GM21786 (cell line): ENCODE measurements around the gene DNAJC24.

Source experiments
- ATAC-seq: cut with Tn5 transposase; IDR thresholded peaks from one replicate; pipeline ENCODE4 v1.9.1; 2021; ENCODE audit not compliant: unreplicated experiment

Gene DNAJC24

DNA sequence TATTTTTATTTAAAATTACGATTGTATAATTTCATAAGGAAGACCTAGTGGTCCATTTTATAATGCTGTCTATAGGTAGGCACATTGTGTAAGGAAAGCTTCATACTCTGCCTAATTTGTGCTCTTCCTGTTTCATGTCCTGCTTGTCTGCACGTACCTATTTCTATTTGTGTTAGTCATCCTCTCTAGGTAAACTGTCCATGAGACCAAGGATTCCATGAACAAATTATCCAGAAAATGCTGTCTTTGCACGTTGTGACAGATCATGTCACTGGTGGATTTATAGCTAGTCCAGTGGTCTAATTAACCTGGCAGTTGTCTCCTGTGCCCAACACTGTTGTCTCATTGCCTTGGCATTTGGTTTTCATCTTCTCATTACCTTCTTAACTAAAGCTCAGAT, 44.7 kb downstream of the DNAJC24 start:
- ATAC-seq = no peak

DNA sequence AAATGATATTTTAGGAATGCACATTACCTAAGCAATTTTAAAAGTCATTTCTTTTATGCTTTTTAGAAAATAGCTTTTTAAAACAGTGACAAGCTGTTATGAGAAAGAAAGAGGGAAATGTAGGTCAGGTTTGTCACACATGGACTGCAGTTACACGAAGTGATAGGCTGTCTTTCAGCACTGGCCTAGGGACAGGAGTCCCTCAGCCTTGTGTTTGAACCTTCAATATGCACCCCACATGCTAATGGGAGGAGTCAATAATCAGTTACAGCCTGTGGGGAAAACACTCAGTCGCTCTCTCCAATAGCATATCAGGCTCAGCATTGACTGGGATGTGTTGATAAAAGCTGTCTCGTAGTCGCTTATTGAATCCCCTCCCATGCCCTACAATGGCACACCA, 45.8 kb downstream of the DNAJC24 start:
- ATAC-seq = no peak

DNA sequence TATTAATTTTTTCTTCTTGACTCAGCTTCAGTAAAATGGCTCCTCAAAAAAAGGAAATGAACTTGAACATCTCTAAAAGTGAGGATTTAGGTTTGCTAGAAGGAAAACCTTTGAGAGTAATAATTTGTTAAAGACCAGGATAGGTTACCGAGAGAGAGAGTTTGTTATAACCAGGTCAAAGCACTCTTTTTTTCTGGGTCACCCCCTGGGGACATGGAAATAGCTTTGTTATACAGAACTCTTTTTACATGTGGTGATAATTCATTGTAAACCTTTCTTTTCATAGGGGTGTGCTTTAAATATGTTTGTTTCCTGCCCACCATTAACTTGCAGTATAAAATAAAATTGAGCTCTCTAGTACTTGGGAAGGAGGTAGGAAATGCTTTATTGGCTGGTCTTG, 47.7 kb downstream of the DNAJC24 start:
- no peak for ATAC-seq

DNA sequence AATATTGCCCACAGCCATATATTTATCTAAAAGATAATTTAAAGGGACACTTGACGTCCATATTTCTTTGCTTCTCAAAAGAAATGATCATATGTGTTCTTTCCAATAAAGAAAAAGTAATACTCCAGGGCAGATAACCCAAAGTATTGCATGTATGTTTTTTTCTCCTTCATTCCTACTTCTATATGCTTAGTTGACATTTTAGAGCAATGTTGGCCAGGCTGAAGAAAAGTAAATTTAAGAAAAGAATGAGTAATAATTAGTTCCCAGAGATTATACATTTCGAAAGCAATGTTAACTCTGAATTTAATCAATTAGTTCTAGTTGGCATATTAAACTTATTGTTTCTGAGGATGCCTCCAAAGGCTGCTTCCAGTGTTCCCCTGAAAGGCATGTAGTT, 48.2 kb downstream of the DNAJC24 start:
- no peak for ATAC-seq

- no peak for ATAC-seq
Observed at GRCh38 chr11:31419138-31419537, 49.5 kb downstream of the DNAJC24 start.

- no peak for ATAC-seq
Observed at GRCh38 chr11:31419669-31420068, 50.0 kb downstream of the DNAJC24 start.

- no peak for ATAC-seq
Observed at GRCh38 chr11:31421820-31422219, 52.2 kb downstream of the DNAJC24 start.

DNA sequence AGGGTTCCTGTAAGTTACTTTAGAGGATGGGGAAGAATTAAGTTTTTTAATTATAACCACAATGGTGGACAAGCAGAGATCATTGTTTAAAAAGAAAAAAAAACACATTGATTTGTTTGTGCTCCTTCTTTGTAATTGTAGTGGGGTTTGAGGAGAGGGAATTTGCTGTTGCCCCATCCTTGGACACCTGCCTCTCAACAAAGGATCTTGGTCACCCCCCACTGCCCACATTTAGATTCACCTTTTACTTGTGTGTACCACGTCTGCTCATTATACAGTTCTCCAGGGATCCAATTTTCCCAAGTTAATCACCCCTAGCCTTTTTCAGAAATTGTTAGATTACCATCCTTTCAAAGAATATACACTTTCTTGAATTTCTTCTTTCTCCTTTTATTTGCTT, 53.0 kb downstream of the DNAJC24 start:
- no peak for ATAC-seq

DNA sequence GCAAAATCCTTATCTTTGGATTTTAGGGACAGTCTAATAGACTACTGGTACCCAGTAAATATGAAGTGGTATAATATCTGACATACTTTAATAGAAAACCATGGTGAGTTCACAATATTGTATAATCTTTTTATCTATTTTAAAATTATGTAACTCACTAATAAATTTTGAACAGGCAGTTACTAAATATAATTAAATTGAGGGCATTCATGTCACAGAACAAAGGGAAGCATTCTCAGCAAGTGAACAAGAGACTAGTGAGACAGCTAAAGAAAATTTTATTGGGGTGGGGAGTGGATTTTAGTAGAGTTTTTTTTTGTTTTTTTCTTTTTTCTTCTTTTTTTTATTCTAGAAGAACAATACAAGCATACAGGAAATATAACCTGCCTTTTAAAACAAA, 55.0 kb downstream of the DNAJC24 start:
- ATAC-seq = no peak

DNA sequence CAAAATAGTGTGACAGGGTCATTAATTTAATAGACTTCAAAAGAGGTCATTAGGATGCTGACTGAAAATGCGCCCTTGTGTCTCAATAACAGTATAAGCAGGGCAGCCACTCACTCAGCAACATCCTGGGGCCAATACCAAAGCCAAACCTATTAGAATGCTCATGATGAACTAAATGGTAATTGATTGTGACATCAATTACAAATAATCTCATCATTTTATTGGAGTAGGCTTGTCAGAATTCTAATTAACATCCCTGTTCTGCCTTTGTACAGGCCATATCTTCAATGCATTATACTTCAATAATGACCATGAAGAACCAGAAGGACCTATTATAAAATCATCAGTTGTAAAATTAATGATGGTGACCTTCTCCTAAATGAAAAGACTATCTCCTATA, 64.2 kb downstream of the DNAJC24 start:
- ATAC-seq = no peak

DNA sequence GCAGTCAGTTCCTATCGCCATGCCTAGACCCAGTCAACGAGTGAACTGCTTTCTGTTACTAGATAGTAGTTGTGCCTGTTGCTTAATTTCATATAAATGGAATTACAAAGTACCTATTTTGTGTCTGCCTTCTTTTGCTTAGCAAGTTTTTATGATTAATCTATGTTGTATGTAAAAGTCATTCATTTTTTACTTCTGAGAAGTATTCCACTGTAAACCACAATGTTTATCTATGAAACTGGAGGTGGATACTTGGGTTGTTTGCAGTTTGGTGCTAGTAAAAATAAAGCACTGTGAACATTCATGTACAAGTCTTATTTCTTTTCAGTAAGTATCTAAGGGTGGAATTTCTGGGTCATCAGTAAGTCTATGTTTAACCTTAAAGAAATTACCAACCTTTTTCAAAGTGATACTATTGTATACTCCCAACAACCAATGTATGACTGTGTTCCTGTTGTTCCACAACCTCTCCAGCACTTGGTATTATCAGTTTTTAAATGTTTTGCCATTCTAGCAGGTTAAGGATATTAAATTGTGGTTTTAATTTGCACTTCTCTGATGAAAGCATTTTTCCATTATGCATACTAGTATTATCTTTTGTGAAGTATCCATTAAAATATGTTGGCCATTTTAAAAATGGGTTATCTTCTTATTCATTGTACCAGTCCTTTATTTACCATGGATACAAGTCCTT, 68.2 kb downstream of the DNAJC24 start:
- no peak for ATAC-seq

GRCh38 chr11:31441296-31441695, 71.6 kb downstream of the DNAJC24 start:
- ATAC-seq = no peak

DNA sequence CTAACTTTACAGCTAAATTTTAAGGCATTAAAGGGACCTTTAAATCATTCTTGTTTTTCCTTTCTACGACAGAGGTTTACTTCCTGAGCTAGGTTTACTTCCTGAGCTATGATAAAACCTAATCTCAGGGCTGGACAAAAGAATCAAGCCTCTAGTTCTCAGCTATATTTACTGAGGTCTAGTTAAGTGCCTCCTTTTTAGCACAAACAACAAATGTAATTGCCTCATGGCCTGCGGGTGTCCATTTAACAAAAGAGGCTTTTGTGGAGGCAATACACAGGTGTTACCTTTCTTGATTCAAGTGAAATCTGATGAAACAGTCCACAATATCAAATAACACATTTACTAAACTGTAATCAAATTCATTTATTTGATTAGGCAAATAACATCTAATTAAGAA, 72.4 kb downstream of the DNAJC24 start:
- no peak for ATAC-seq

DNA sequence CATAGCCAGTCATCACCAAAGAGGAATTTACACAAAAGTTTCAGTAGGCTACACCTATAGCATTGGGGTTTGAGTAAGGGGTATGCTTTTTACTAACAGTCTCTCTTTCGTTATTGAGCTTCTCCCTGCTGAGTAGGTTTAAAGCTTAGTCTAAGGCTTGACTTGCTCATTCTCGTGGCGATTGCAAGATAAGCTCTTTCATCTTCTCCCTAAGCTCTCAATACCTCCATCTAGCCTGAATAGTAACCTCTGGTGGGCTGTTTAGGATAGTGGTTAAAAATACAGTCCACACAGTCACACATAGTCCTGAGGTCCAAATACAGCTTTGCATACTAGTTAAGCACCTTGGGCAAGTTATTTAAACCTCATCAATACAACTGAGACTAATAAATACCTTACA, 74.1 kb downstream of the DNAJC24 start:
- no peak for ATAC-seq

DNA sequence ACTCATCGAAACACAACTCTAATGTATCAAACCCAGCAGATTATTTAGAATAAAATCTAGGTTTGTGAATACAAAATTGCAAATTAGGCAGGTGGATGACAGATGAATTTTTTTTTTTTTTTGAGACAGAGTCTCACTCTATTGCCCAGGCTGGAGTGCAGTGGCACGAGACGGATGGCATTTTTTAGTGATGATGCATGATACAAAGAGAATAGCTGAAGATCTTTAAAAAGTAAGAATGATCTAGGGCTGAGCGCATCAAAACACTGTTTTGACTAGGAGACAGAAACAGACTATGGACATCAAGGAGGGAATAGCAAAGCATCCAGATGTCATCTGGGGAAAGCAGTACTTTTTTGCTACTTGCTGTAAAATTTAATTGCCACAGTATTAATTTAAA, 76.0 kb downstream of the DNAJC24 start:
- ATAC-seq = no peak

DNA sequence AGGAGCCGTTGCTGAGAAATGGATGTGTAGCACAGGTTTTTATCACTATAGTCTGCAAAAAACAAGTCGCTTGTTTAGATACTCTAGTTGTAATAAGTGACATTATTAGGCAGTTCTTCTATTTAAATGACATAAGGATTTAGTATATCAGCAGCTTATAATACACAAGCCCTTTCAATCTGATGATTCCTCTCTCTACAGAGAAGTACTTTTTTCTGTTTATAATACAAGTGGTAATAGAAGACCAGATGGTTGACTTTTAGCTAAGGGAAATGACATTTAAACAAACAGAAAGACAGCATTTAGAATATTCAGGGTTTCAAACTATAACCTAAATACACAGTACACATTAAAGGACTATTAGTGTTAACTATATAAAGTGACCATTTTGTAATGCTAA, 79.4 kb downstream of the DNAJC24 start:
- no peak for ATAC-seq

DNA sequence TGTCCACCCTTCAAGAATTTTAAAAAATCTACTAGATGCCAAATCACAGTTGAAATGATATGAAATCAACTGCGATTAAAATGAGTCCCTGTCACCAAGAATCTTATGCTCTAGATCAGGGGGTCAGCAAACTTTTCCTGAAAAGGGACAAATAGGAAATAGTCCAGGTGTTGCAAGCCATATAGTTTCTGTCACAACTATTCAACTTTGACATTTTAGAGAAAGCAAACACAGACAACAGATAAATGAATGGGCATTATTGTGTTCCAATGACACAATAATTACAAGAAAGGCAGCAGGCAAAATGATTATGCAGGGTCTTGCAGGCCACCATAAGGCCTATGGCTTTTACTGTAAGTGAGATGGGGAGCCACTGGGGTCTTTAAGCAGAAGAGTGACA, 81.2 kb downstream of the DNAJC24 start:
- no peak for ATAC-seq

GRCh38 chr11:31455177-31455576, 85.5 kb downstream of the DNAJC24 start:
- ATAC-seq = no peak

- no peak for ATAC-seq
Observed at GRCh38 chr11:31464436-31464835, 94.8 kb downstream of the DNAJC24 start.

DNA sequence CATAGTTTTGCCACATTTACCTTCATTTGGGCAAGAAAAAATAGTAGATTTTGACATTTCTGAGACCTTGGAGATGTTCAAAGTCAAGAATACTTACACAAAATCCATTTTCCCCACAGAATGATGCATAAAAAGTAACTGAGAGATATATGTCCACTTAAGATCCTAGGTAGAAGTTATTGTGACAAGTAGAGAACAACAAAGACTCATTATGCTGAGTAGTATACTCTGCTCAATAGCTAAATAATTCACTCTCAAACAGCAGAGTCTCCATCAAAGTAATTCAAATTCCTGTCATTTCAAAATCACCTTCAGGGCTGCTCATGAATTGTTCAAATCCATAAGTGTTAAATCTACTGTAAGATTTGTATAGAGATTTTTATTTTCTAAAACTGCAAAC, 104.4 kb downstream of the DNAJC24 start:
- no peak for ATAC-seq

- ATAC-seq = no peak
Observed at GRCh38 chr11:31477528-31478222, 108.0 kb downstream of the DNAJC24 start.

DNA sequence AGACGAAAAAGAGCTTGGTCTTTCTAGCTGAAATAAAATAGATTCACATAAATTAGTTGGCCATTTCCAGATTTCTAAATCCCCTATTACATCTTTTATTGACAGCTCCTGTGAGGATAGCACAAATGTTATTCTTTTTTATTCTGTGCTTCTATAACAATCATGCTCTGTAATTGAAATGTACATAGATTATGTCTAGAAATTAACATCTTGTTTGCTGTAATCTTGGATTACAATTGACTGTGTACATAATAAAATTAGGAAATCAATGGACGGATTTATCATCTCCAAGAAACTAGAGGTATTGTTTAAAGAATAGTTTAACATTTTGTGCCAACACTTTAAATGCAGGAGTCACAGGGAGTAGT, 108.5 kb downstream of the DNAJC24 start:
- no peak for ATAC-seq

- no peak for ATAC-seq
Observed at GRCh38 chr11:31479066-31479465, 109.4 kb downstream of the DNAJC24 start.
